PFSK-1 (cell line): Measurements from ENCODE around the gene TOP3A.

Experiments
- FOXP2 ChIP-seq: optimal IDR thresholded peaks from 2 replicates; pipeline ENCODE3; 2011; ENCODE audit warnings: borderline replicate concordance, control low read depth, inconsistent platforms; ENCODE audit not compliant: insufficient read depth; ENCODE audit errors: extremely low read length, extremely low read depth
- POLR2AphosphoS5 ChIP-seq: IDR thresholded peaks from 2 replicates; pipeline ENCODE4 v1.6.1; 2012; ENCODE audit warnings: low read depth, mild to moderate bottlenecking, control low read depth, low read length, moderate library complexity
- SIN3A ChIP-seq: IDR thresholded peaks from 2 replicates; pipeline ENCODE4 v1.6.1; 2012; ENCODE audit warnings: mild to moderate bottlenecking, low read length, moderate library complexity, borderline replicate concordance; ENCODE audit not compliant: insufficient read depth
- TAF1 ChIP-seq: IDR thresholded peaks from 2 replicates; pipeline ENCODE4 v1.6.1; 2012; ENCODE audit warnings: low read length, control low read depth, borderline replicate concordance; ENCODE audit not compliant: insufficient read depth
- TF ChIP-seq, protein P1 (sequence below), 2 experiments: IDR thresholded peaks; 2 replicates each; pipeline versions ENCODE4 v1.6.1 to v1.8.0; 2011 to 2012; ENCODE audit warnings: low read depth in 2 of 2, low read length in 2 of 2, control low read depth in 1 of 2, inconsistent platforms in 1 of 2, mild to moderate bottlenecking in 1 of 2, moderate library complexity in 1 of 2; ENCODE audit not compliant: insufficient read depth in 1 of 2

Gene TOP3A

GRCh38 chr17:18248300-18248731 lies 66.5 kb downstream of the TOP3A start:
- TF ChIP-seq SIN3A: no peak
- TF ChIP-seq FOXP2: peak; percentile 16

DNA sequence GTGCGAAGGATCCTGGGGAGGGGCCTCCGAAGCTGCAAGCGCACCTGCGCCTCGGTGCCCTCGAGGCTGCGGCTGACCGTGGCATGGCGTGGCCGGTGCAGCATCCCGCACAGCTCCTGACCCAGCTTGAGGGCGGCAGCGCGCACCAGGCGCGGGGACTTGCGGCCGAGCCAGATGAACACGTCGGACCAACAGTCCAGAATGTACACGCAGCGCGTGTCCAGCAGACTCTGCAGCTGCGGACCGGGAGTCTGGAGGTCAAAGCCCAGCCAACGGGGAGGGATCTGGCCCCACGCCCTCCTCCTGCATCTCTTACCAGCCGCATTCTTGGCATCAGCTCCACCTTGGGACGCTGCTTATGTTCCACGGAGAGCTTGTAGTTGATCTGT lies 67.2 kb downstream of the TOP3A start:
- no peak for TF ChIP-seq SIN3A
- TF ChIP-seq, protein P1, sequence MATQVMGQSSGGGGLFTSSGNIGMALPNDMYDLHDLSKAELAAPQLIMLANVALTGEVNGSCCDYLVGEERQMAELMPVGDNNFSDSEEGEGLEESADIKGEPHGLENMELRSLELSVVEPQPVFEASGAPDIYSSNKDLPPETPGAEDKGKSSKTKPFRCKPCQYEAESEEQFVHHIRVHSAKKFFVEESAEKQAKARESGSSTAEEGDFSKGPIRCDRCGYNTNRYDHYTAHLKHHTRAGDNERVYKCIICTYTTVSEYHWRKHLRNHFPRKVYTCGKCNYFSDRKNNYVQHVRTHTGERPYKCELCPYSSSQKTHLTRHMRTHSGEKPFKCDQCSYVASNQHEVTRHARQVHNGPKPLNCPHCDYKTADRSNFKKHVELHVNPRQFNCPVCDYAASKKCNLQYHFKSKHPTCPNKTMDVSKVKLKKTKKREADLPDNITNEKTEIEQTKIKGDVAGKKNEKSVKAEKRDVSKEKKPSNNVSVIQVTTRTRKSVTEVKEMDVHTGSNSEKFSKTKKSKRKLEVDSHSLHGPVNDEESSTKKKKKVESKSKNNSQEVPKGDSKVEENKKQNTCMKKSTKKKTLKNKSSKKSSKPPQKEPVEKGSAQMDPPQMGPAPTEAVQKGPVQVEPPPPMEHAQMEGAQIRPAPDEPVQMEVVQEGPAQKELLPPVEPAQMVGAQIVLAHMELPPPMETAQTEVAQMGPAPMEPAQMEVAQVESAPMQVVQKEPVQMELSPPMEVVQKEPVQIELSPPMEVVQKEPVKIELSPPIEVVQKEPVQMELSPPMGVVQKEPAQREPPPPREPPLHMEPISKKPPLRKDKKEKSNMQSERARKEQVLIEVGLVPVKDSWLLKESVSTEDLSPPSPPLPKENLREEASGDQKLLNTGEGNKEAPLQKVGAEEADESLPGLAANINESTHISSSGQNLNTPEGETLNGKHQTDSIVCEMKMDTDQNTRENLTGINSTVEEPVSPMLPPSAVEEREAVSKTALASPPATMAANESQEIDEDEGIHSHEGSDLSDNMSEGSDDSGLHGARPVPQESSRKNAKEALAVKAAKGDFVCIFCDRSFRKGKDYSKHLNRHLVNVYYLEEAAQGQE (IDR thresholded peaks at IDR 0.05; ENCODE audit: insufficient read depth in 1 of 2, low read depth in 2 of 2, low read length in 2 of 2): no peak
- no peak for TF ChIP-seq POLR2AphosphoS5
- no peak for TF ChIP-seq FOXP2
- no peak for TF ChIP-seq TAF1

- TF ChIP-seq FOXP2 (peak; percentile 20), SIN3A (no peak)
- TF ChIP-seq, protein P1 (IDR thresholded peaks at IDR 0.05; ENCODE audit: insufficient read depth in 1 of 2, low read depth in 2 of 2, low read length in 2 of 2): no peak
Observed at GRCh38 chr17:18246880-18247612, 67.7 kb downstream of the TOP3A start.

DNA sequence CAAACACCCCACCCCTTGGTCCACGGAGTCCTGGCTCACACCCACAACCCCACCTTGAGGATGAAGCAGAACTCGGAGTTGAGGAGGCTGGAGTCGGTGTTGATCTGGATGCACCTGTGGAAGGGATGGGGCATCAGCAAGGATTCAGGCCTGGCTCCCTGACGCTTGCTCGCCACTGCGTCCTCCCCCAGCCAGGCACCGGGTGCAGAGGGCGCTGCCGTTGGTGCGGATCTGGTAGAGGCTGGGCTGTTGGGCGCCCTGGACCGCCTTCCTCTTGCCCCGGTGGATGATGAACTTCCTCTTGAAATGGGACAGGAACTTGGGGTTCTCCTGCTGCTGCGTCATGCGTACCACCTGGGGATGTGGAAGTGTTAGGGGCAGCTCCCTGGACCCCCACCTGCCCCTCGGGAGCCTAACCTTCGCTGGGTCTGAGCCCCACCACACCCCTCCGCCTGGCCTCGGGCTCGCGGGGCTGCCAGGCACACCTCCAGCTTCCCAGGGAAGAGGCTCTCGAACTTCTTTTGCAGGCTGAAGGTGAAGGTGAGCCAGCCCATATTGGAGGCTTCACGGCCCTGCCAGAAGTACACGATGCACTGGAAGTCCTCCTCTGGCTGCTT lies 68.6 kb downstream of the TOP3A start:
- TF ChIP-seq TAF1 (no peak), FOXP2 (no peak), POLR2AphosphoS5 (no peak), SIN3A (no peak)
- TF ChIP-seq, protein P1 (IDR thresholded peaks at IDR 0.05; ENCODE audit: insufficient read depth in 1 of 2, low read depth in 2 of 2, low read length in 2 of 2): no peak

DNA sequence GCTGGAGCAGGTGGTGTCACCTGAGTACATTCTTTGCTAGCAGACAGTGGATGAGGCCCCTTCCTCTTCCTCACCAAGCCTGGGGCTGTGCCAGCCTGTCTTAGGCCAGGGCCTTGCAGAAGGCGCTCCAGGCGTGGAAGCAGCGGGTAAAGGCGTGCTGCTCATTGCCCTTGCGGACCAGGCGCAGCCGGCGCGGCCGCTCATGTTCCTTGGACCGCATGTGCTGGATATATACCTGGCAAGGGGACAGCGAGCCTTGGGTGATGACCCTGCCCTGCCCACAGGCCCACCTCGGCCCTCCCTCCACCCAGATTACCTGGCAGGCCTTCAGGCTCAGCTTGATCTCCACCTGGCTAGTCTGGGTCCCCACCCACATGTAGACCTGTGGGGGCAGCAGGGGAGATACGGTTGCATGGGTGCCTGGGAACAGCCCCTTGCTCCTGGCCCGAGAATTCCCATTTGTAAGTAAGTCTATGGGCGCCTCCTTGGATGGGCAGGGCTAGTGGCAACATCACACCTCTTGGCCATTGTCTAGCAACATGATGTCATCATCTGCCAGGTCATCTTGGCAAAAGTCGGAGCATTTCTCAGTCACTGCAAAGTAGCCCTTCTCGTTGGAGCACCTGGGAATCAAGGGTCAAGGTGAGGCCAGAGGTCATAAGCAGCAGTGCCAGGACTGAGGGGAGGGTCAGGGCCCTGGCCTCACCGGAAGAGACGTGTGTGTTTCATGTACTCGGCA lies 69.6 kb downstream of the TOP3A start:
- TF ChIP-seq TAF1: no peak
- TF ChIP-seq, protein P1 (IDR thresholded peaks at IDR 0.05; ENCODE audit: insufficient read depth in 1 of 2, low read depth in 2 of 2, low read length in 2 of 2): no peak
- no peak for TF ChIP-seq POLR2AphosphoS5
- TF ChIP-seq FOXP2: no peak
- no peak for TF ChIP-seq SIN3A
